Occipital lobe (tissue), 2 donors: ENCODE data around the gene TMEM31. TPM values are rescaled to one million over a fixed set of nuclear protein-coding genes. Genes with fewer than 3 reads are reported as not detected.
A peak's percentile ranks its signal among the peaks of the same experiment; 100 is the strongest.

Experiments
- DNase-seq: peaks from one replicate; lab custom pipeline; 2025; lab: John Stamatoyannopoulos, UW
- total RNA-seq: library from RNA; depleted of rRNA; stranded (reverse); fragments of >200 nt; gene quantifications from one replicate; pipeline ENCODE4 v1.2.3, GENCODE V29; 2014

TMEM31 gene, protein sequence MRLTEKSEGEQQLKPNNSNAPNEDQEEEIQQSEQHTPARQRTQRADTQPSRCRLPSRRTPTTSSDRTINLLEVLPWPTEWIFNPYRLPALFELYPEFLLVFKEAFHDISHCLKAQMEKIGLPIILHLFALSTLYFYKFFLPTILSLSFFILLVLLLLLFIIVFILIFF
- total RNA-seq: not detected

DNA sequence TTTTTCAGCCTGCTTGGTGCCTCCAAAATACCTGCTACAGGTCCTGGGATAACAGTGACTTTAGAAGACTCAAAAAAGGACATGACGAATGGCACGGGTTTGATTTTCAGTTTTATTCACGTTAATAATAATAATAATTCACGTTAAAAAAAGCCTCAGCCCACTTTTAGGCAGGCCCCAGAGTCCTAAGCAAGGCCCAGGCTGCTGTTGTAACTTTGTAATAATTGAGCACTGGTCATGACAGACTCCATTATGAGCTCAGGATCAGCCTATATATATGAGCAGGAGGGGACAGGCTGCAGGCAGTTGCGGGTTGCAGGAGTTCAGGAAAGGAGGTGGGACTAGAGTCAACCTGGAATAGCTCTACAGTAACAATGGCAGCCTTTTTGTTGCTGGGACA lies at the start of gene TMEM31:
TSS of gene TMEM31 (plus strand) at position 301 of the 400 bp plus-strand sequence. CDS start 1,350 bp downstream, outside the sequence.
- no peak for DNase-seq

DNA sequence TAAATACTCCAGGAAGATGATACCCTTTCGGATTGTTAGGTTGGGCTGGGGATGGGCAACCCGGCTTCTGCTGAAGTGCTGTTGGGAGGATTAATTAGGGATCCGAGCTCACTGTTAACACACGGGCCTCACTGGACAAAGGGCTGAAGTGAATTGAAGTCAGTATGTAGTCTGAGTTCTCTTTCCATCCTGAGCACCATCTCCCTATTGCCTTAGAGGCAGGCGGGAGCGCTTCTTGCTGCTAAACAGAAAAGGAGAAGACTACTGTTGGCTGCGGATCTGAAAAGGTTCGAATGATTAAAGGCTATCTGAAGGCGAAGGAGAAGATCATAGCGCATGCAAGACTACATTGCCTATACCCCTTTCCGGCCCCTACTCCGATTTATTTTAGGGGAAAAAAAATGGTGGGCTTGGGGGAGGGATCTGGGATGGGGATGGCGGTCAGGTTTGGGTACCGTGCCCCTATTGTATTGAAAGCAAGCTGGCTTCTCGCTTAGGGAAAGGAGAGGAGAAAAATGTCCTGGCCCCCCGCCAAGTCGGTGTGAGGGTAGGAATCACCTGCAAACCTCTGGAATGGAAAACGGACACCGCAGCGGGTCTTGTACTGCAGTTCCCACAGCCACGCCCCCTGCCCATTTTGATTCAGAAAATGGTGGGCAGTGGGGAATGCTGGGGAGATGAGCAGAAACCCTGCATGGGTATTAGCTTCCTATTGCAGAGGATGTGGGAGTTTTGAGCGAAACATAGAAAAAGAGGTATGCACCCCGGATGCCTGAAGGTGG lies 46.5 kb upstream of the TMEM31 start:
- no peak for DNase-seq

DNA sequence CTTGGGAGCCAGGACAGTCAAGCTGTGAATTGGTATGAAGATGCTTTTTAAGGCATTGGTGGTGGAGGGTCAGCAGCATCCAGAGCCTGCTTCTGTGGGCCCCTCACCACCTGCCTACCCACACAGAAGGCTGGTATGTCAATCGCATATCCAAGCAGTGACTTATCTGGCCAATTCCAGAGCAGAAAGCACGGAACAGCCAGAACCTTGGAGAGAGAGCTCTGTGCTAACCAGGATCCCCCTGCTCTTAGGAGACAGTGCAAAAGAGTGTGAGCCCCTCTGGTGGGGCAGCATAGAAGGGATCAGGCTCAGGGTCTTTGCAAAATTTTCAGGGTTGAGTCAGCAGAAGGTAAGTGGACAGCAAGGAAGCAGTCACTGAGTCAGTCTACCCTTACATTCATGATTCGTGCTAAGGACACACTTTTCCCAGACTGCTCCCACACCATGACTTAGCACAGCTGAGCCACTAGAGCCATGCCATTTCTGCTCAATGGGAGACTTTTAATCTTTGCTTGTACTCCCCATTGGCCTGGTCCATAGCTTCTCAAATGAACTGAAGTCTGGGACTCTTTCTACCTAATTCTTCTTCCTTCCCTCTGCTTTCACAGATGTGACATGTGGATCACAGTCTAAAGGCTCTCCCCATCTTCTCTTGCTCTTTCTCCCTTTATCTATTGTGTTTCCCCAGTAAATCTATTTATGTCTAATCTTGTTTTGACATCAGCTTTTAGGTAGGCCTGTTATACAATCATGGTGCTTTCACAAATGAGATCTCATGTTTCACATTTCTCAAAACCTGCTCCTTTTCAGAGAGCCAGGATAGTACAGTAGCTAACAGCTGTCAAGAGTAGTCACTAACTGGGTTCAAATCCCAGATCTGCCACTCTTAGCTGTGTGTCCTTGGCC lies 44.3 kb upstream of the TMEM31 start:
- DNase-seq: no peak

DNA sequence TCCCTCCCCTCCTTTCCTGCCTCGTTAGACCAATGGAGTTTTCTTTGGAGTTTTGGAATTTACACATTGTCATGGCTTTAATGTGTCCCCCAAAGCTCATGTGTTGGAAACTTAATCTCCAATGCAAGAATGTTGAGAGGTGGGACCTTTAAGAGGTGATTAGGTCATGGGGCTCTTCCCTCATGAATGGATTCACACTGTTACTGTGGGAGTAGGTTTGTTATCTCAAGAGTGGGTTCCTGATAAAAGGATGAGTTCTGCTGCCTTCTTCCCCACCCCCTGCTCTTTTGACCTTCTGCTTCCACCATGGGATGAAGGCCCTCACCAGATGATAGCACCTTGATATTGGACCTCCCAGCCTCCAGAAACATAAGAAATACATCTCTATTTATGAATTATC lies 41.0 kb upstream of the TMEM31 start:
- DNase-seq: no peak

DNA sequence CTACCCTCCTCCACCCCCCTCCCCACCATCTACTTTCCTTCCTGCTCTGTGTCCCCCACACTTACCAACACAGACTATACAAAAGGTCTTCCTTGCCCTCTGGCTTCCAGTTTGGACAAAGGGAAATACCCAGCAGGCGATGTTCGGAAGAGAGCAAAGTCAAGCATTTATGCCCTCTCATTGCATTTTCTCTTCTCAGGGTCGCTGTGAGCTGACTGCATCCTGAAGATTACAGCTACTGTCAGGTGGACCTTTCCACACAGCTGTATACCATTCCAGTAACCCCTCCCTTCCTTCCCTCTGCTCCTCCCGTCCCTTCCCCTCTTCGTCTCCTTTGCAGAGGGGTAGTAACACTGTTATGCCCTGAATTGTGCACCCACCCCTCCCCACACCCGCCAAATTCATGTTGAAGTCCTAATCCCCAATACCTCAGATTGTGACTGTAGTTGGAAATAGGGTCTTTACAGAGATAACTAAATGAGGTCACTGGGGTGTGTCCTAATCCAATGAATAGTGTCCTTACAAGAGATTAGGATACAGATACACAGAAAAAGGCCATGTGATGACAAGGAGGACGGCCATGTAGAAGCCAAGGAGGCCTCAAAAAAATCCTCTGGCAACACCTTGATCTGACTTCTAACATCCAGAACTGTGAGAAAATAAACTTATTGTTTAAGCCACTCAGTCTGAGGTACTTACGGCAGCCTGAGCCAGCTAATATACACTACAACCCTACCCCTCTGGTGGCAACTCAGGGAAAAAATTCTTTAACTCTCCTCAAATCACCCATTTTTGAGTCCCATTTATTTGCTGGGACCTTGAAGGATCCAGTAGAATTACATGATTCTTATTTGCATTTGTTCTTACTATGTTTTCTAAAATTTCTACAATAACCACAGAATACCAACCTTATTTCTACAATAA lies 35.9 kb upstream of the TMEM31 start:
- DNase-seq: no peak

DNA sequence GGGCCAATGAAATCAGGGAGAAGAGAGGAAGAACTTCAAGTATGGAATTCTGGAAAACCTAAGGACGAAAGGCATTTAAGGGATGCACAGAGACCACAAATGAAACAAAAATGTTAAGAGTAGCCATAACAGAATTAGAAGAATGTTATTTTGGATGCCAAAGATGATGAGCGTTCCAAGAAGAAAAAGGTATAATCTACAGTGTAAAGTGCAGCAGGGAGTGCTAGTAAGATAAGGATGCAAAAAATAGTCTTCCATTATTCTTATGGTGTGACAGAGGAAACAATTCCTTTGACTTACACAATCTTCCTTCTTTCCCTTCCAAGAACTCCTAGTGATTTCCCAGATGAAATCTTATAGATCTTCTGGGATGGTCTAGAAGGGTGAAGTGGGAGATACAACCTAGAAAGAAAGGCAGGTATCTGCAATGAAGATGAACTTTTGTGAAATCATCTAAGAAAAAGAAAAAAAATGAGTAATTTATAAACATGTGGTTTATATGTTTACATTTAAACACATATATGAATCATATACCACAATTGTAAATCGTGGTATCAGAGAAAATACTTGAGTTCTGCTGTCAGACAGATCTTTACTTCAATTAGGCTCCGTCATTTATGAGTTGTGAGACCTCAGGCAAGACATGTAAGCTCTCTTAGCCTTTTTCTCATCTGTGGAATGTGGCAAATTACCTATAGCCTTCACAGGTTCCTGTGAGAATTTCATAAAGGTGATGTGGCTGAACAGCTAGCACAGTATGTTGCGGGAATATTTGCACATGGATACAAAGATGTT lies 32.3 kb upstream of the TMEM31 start:
- no peak for DNase-seq

DNA sequence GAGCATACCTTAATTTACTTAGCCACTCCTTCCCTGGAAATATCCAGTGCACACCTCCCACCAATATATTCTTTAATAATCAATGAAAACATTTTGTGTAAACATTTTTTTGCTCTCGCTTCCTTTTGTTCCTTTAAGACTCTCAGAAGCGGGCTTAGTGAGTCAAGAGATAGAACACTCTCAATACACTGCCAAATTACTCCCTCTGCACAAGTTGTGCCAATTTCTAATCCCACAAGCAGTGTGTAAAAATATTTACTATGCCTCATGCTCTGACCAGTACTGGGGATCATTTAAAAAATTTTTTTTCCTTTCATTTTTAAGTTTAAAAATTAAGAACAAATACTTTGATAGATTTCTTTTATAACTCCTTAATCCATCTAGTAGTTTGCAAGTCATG lies 29.3 kb upstream of the TMEM31 start:
- no peak for DNase-seq

DNA sequence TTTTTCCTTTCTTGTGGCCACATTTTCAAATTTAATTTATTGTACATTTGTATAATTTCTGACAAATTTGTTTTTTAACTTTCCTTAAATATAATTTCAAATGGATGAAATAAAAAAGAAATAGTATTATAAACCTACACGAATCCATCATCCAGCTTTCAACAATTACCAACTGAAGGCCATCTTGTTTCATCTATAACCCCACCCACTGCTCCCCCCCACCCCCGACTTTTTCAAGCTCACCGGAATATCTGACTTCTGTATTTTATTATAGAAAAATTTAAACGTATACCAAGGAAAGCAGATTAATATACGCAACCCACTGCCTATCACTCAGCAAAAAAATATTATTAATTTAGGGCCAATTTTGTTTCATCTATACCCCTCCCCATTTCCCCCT lies 25.3 kb upstream of the TMEM31 start:
- DNase-seq: no peak

DNA sequence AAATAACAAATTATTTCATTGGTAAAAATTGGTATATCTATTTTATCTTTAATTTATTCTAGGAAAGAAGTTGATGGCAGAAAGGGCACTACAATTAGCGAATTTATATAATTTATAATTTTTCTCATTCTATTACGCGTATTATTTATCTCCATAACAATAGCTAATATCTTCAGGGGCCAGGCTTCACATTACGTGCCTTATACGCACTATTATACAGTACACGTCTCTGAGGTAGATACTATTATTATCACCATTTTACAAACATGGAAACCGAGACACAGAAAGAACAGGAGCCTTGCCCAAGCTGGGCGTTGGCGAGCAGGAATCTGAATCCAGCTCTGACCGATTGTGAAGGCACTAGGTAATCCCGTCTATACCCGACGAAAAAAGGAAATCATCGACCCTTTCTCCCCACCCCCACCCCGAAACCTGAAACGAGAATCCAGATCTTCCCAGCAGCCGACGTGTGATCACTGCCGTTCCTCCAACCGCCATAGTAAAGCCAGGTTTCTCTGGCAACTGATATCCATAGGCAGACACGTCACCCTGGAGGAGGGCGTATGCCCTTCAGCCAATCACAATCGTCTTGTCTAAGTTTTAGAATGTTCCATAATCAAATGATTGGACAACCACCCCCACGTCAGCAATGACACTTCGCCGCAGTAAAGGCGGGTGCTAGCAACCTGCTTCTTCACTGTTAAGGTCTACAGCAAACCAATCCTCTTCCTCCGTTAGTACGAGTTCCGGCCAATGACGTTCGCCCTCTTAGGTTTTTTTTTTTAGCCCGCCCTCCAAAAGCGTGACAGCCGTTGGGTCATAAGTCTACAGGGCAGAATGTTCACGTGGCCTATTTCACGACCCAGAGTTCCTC lies 24.3 kb upstream of the TMEM31 start, which contains the start of gene MORF4L2:
TSS of gene MORF4L2 (minus strand) at position 501 of the 874 bp plus-strand sequence. CDS start 9,672 bp downstream, outside the sequence.
- peak; percentile 85 for DNase-seq

DNA sequence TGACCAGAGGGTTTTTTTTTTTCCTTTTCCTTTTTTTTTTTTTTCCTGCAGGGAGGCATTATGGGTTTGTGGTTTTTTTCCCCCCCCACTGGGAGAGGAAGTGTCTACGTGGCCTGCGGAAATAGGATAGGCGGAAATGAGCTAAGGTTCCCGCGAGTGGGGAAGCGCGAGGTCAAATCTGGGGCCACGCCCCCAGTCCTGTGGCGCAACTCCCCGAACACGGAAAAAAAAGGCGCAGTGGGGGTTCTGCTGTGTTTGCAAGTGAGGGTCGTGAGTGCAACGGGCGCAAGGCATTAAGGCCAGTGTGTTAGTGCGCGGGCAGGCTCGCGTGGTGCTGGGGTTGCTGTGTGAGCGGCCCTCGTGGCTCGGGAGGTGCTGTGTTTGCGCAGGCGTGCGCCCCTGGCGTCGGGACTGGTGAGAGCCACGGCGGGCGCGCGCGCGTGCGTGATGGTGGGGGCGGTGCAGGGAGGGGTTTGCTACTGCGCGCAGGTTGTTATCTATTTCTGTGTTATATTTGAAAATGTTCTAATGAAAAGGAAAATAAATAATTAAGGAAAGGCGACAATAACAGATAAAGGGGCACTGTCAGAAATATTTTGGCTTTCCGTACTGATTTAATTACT lies 23.5 kb upstream of the TMEM31 start:
- DNase-seq: peak; percentile 74

DNA sequence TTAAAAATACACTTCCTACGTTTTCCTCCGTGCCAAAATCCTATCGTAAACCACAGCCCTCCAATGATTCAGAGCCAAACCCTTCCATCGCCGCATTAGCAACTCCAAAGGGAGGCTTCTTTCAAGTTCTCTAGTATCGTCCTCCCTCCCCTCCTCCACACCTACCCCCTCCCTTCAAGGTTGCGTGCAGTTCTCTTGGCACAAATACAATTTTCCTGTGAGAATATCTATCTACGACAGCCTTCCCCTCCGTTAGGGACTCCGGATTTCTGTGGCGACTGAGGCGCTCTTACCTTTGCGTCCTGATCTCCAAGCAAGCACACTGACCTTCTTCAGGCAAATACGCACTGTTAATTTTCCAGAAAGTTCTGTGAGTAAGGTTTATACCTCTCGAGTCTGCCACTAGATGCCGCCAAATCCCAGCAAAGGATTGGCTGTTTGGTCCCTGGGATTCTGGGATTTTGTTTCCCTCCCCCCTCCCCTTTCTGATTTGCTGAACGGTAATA lies 23.0 kb upstream of the TMEM31 start:
- peak; percentile 28 for DNase-seq

DNA sequence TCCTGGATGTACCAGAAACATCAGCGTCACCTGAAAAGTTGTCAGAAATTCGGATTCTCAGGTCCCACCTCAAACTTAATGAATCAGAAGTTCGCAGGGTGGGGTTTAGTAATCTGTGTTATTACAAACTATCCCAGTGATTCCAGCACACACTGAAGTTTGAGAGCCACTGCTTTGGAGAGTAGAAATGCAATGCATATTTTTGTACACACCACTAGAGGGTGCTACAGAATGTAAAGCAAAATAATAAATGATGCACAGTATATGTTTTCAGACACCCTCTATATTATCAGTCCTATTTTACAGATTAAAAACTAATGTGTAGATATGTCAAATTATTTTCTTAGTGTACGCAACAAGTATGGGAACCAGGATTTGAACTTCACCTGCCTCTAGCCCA lies 21.8 kb upstream of the TMEM31 start:
- no peak for DNase-seq

DNA sequence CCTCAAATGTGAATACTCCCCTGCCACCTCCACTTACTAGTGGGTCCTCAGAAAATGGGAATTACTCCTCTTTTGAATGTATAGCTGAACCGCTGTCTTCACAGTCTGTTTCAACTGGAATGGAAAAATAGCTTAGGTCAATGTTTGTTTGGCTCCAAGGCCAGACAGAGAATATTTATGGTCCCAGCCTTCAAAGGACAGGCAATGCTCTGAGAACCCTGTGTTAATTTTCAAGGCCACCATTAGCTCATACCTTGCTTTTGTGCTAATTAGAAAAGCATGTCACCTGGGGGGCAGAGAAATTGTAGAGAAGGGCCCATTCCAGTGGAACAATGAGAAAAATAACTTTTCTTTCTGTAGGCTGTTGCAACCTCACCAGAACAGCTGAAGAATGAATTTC lies 19.6 kb upstream of the TMEM31 start:
- DNase-seq: no peak

DNA sequence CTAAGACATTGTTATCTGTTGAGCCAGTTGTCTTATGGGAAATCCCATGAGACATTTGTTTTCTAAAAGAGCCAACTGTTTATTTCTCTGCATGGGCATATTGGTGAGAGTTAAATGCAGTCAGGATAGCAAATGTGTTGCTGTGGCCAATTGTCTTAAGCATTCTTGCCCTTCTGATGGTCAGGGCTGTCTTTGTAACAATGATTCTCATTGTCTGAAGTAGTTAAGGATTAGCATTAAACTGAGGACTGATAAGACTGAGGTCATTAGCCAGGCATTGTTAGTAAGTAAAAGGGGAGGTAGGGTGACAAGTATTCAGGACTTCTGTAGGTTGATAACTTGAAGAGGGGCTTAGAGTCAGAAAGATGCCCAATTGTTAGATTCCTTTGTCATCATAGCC lies 13.0 kb upstream of the TMEM31 start:
- no peak for DNase-seq

DNA sequence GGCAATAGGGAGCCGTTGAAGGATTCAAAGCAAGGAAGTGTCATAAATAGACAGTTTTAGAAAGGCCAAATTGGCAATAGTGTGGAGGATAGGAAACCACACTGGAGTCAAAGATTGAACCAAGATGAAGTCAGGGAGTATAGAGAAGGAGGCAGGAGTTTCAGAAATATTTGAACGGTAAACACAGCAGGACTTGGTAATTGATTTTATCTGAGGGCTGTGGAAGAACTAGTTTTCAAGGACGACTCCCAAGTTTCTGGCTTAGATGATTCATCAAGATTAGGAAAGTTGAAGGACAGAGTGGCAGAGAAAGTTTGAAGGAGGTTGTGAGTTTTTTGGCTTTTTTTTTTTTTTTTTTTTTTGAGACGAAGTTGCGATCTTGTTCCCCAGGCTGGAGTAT lies 11.5 kb upstream of the TMEM31 start:
- no peak for DNase-seq

DNA sequence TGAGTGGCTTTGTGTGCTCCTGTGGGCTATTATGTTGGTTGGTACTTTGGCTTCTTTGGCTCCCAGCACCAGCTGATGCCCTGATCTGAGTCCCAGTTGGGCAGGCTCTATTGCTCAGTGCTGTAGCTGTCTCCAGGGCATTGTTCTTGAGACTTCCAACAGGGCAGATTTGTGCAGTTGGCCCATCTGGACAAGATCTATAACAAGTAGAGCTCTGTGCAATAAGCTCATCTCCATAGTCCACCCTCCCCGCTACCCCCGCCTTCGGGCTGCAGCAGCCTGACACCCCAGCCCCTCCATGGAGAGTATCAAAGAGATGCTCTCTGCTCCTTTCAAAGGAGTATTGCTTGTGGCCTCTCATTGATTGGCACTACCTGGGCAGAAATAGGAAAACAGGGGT lies 5.8 kb upstream of the TMEM31 start:
- peak; percentile 37 for DNase-seq

DNA sequence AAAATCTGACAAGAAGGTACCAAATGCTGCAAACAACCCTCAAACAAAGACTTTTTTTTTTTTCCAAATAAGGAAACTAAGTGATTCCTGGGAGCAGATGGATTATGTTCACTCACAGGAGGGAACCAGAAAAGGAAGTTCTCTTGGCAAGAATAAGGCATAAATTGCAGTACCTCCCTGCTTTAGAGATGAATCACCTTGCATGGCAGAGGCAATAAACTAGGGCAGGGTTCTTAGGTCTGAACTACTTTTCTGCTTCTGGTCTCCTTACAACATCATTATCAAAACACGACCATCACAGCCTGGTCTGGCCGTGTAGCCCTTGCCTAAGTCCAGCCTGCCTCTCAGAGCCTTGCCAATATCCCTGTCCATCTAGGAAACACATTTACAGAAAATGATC lies 6.3 kb downstream of the TMEM31 start:
- DNase-seq: no peak

DNA sequence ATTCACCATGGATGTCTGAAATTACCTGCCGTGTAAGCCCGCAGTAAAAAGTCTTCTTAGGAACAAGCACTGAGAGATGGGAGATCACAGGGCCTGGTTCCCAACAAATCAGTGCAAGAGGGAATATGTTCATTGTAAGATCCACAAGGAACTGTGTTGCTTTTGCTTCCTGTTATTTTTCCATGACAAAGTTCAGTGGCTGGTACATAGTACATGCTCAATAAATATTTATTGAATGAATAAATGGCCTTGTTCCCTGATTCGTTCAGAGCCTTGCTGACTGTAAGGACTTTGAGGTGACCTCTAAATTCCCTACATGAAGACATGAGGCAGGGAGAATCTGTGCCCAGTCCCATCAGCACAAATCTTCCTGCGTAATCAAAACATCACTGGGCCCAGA lies 7.4 kb downstream of the TMEM31 start:
- DNase-seq: no peak

DNA sequence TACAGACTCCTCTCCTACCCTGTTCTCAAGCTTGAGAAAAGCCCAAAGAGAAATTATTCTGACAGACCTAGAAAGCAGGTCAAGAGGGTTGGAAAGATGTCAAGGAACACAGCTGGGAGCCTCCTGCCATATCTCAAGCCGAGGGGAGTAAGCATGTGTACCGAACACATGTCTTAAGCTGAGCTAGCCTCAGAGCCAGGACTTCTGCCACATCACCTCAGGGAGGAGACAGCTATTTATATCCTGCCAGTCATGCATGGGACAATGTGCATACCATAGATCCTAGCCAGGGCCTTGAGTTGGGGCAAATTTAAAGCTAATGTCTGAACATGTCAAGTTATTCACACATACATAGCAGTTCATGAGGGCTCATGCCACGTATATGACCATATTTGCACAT lies 11.8 kb downstream of the TMEM31 start:
- no peak for DNase-seq
